SK-N-SH treated with all-trans-retinoic acid at 6 μM for 48 hours (cell line): ENCODE measurements around the gene ACSBG1.
A peak's percentile ranks its signal among the peaks of the same experiment; 100 is the strongest.

ENCODE experiments used
- ATAC-seq: fragments of 200-7000 bp; cut with Tn5 transposase; 3 replicates; pipeline ENCODE4 v1.9.1; 2020; ENCODE audit warnings: mild to moderate bottlenecking, moderate library complexity
- BACH2 ChIP-seq: fragments of 250-450 bp; sonication (Bioruptor Pico); IDR thresholded peaks from 2 replicates; pipeline ENCODE4 v1.9.0; 2021; ENCODE audit warnings: mild to moderate bottlenecking, borderline replicate concordance
- CREB5 ChIP-seq: fragments of 250-450 bp; sonication (Bioruptor Pico); IDR thresholded peaks from 2 replicates; pipeline ENCODE4 v1.5.1; 2020; ENCODE audit warnings: low read depth, mild to moderate bottlenecking, moderate library complexity
- CSDC2 ChIP-seq: fragments of 250-450 bp; sonication (Bioruptor Pico); IDR thresholded peaks from 2 replicates; pipeline ENCODE4 v1.5.0; 2020; ENCODE audit warnings: mild to moderate bottlenecking, moderate library complexity
- CSRNP3 ChIP-seq: fragments of 250-450 bp; sonication (Bioruptor Pico); IDR thresholded peaks from 2 replicates; pipeline ENCODE4 v1.5.1; 2021; ENCODE audit warnings: mild to moderate bottlenecking, moderate library complexity
- ISL1 ChIP-seq: fragments of 250-450 bp; sonication (Bioruptor Pico); IDR thresholded peaks from 2 replicates; pipeline ENCODE4 v2.1.2; 2022; ENCODE audit warnings: mild to moderate bottlenecking, moderate library complexity
- OSR1 ChIP-seq: fragments of 250-450 bp; sonication (Bioruptor Pico); IDR thresholded peaks from 2 replicates; pipeline ENCODE4 v1.8.0; 2022; ENCODE audit warnings: moderate library complexity, mild to moderate bottlenecking, inconsistent platforms
- PATZ1 ChIP-seq: fragments of 250-450 bp; sonication (Bioruptor Pico); IDR thresholded peaks from 2 replicates; pipeline ENCODE4 v1.8.0; 2020; ENCODE audit warnings: mild to moderate bottlenecking, moderate library complexity, borderline replicate concordance
- POU6F1 ChIP-seq: fragments of 250-450 bp; sonication (Bioruptor Pico); IDR thresholded peaks from 2 replicates; pipeline ENCODE4 v1.8.0; 2021; ENCODE audit warnings: low read depth, mild to moderate bottlenecking, moderate library complexity, borderline replicate concordance
- PPARA ChIP-seq: fragments of 250-450 bp; sonication (Bioruptor Pico); IDR thresholded peaks from 2 replicates; pipeline ENCODE4 v1.5.0; 2020; ENCODE audit warnings: mild to moderate bottlenecking, borderline replicate concordance
- RARB ChIP-seq: fragments of 250-450 bp; sonication (Bioruptor Pico); IDR thresholded peaks from 2 replicates; pipeline ENCODE4 v1.8.0; 2021; ENCODE audit warnings: mild to moderate bottlenecking, moderate library complexity
- TCF4 ChIP-seq: fragments of 250-450 bp; sonication (Bioruptor Pico); IDR thresholded peaks from 2 replicates; pipeline ENCODE4 v1.8.0; 2021; ENCODE audit warnings: mild to moderate bottlenecking, moderate library complexity, borderline replicate concordance
- TSHZ2 ChIP-seq: fragments of 250-450 bp; sonication (Bioruptor Pico); IDR thresholded peaks from 2 replicates; pipeline ENCODE4 v1.5.0; 2020; ENCODE audit warnings: mild to moderate bottlenecking, moderate library complexity
- ZC3H10 ChIP-seq: fragments of 250-450 bp; sonication (Bioruptor Pico); IDR thresholded peaks from 2 replicates; pipeline ENCODE4 v1.5.1; 2021; ENCODE audit warnings: mild to moderate bottlenecking, moderate library complexity
- ZFP30 ChIP-seq: fragments of 450-650 bp; formaldehyde crosslinking; IDR thresholded peaks from 2 replicates; pipeline ENCODE4 v1.5.0; 2022; ENCODE audit warnings: mild to moderate bottlenecking, moderate library complexity
- ZNF565 ChIP-seq: fragments of 450-650 bp; formaldehyde crosslinking; conservative IDR thresholded peaks from 2 replicates; pipeline ENCODE4 v1.5.0; 2020; ENCODE audit warnings: low read depth, mild to moderate bottlenecking, moderate library complexity
- ZNF70 ChIP-seq: fragments of 450-650 bp; formaldehyde crosslinking; IDR thresholded peaks from 2 replicates; pipeline ENCODE4 v1.5.0; 2020; ENCODE audit warnings: mild to moderate bottlenecking, moderate library complexity
- ZNF8 ChIP-seq: fragments of 450-650 bp; formaldehyde crosslinking; IDR thresholded peaks from 2 replicates; pipeline ENCODE4 v1.5.0; 2020; ENCODE audit warnings: mild to moderate bottlenecking, moderate library complexity

ACSBG1 gene

GRCh38 chr15:78223396-78224022 lies 10.9 kb downstream of the ACSBG1 start:
- no peak for TF ChIP-seq ZNF70 (CRISPR knock-in tag)
- no peak for ATAC-seq

GRCh38 chr15:78222745-78223395 lies 11.5 kb downstream of the ACSBG1 start:
- no peak for TF ChIP-seq ZNF70 (CRISPR knock-in tag)
- ATAC-seq, result no peak

- no peak for ATAC-seq
- TF ChIP-seq ZNF70 (CRISPR knock-in tag) (peak; percentile 75), ZNF8 (CRISPR knock-in tag) (peak; percentile 85), OSR1 (no peak)
These were observed 13.7 kb downstream of the ACSBG1 start for GRCh38 chr15:78220713-78221112.

- ATAC-seq, result no peak
- TF ChIP-seq PPARA (no peak), ZFP30 (no peak), PATZ1 (CRISPR knock-in tag) (no peak), BACH2 (CRISPR knock-in tag) (no peak), CREB5 (CRISPR knock-in tag) (no peak), ISL1 (no peak), TSHZ2 (CRISPR knock-in tag) (no peak), ZNF8 (CRISPR knock-in tag) (no peak), ZNF565 (CRISPR knock-in tag) (no peak), OSR1 (no peak)
These were observed 17.9 kb downstream of the ACSBG1 start for GRCh38 chr15:78216276-78217104.

- no peak for TF ChIP-seq ZNF70 (CRISPR knock-in tag)
- no peak for TF ChIP-seq CREB5 (CRISPR knock-in tag)
- TF ChIP-seq ZFP30, result no peak
- no peak for TF ChIP-seq RARB (CRISPR knock-in tag)
- no peak for TF ChIP-seq CSRNP3 (CRISPR knock-in tag)
- no peak for TF ChIP-seq BACH2 (CRISPR knock-in tag)
- TF ChIP-seq ZC3H10 (CRISPR knock-in tag), result no peak
- no peak for TF ChIP-seq CSDC2
- TF ChIP-seq POU6F1 (CRISPR knock-in tag), result no peak
- TF ChIP-seq TCF4 (CRISPR knock-in tag), result no peak
- no peak for TF ChIP-seq PATZ1 (CRISPR knock-in tag)
- TF ChIP-seq ZNF565 (CRISPR knock-in tag), result no peak
- no peak for TF ChIP-seq ZNF8 (CRISPR knock-in tag)
- no peak for TF ChIP-seq ISL1
- no peak for ATAC-seq
These were observed 20.4 kb downstream of the ACSBG1 start for GRCh38 chr15:78213956-78214355.
